OCI-LY1 (cell line): ENCODE data around the gene GFRA4.

Experiments used
- CTCF ChIP-seq: fragments of 200-600 bp; sonication (generic), shearing (Covaris generic); IDR thresholded peaks from 2 replicates; pipeline ENCODE4 v1.5.1; 2017; ENCODE audit warnings: mild to moderate bottlenecking, antibody characterized with exemption, low read length, moderate library complexity, mixed read lengths
- EZH2 ChIP-seq: fragments of 200-600 bp; sonication (generic), shearing (Covaris generic); IDR thresholded peaks from 2 replicates; pipeline ENCODE4 v1.8.0; 2017; ENCODE audit warnings: borderline replicate concordance, mixed run types, mild to moderate bottlenecking, antibody characterized with exemption, low read length, moderate library complexity, mixed read lengths

DNA sequence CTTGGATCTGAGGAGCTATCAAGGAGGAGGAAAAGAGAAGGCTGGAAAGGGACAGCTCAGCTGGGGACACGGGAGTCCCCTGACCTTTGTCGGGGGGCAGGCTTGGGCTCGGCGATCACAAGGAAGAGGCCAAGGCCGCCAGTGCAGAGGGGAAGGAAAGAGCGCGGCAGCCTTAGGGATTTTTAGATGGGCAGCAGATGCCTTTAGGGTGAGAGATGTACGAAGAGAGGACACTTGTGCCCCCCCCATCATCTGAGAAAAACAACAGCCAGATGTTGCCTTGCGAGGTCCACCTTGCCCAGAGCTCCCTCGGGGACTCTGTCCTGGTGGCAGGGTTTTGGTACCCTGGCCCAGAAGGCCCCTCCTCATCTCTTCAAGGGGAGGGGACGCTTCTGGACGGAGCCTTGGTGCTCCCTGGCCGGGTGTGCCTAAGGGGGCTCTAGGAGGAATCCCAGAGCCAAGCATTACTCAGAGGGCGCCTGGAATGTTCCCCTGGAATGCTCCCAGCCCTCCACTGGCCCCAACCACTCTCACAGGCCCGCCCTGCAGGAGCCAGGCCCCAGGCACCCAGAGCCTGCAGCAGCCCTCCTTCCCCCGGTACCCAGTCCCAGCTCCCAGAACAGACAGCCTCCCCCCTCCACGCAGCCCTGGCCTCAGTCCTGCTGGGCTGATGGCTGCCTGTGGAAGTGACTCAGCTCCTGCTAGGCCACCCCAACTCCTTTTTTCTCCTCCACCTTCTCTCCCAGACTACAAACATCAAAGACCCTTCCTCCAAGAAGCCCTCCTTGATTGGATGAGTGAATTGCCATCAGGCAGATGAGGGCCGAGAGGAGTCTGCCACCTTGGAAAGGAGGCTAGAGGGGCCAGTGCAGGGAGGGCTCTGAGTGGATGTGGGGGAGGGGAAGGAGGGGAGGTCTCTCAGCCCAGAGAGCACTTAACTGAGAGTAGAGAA is 16.8 kb upstream of the GFRA4 start:
- TF ChIP-seq EZH2 (no peak), CTCF (no peak)
